HEK293 (cell line): ENCODE results near the gene RETN.

Source experiments
- BCL11A ChIP-seq: fragments of 450-650 bp; formaldehyde crosslinking; IDR thresholded peaks from 2 replicates; pipeline ENCODE4 v1.5.1; 2016; ENCODE audit warnings: low read depth, missing biosample characterization, missing genetic modification characterization
- GLI4 ChIP-seq: fragments of 450-650 bp; formaldehyde crosslinking; IDR thresholded peaks from 2 replicates; pipeline ENCODE4 v1.5.1; 2016; ENCODE audit warnings: missing biosample characterization, missing genetic modification characterization
- HOXD13 ChIP-seq: sonication (generic); formaldehyde crosslinking; IDR thresholded peaks from 2 replicates; pipeline ENCODE4 v1.8.0; 2022; ENCODE audit warnings: missing genetic modification reagents, borderline replicate concordance
- KLF10 ChIP-seq: fragments of 450-650 bp; IDR thresholded peaks from 2 replicates; pipeline ENCODE4 v1.5.1; 2018; ENCODE audit warnings: missing biosample characterization, mild to moderate bottlenecking, missing genetic modification characterization
- KLF9 ChIP-seq: fragments of 450-650 bp; formaldehyde crosslinking; IDR thresholded peaks from 2 replicates; pipeline ENCODE4 v1.5.1; 2016; ENCODE audit warnings: missing biosample characterization, missing genetic modification characterization, low read depth
- PBX3 ChIP-seq: sonication (generic); formaldehyde crosslinking; IDR thresholded peaks from 2 replicates; pipeline ENCODE4 v1.8.1; 2022; ENCODE audit warnings: mild to moderate bottlenecking, moderate library complexity, missing genetic modification reagents
- SCRT2 ChIP-seq: fragments of 450-650 bp; formaldehyde crosslinking; IDR thresholded peaks from 2 replicates; pipeline ENCODE4 v1.5.1; 2016; ENCODE audit warnings: missing biosample characterization, missing genetic modification characterization
- ZBTB10 ChIP-seq: fragments of 450-650 bp; formaldehyde crosslinking; IDR thresholded peaks from 2 replicates; pipeline ENCODE4 v1.5.1; 2016; ENCODE audit warnings: missing biosample characterization, missing genetic modification characterization
- ZBTB20 ChIP-seq: fragments of 450-650 bp; formaldehyde crosslinking; IDR thresholded peaks from 2 replicates; pipeline ENCODE4 v1.5.1; 2016; ENCODE audit warnings: missing biosample characterization, missing genetic modification characterization
- ZBTB8A ChIP-seq: fragments of 450-650 bp; formaldehyde crosslinking; IDR thresholded peaks from 2 replicates; pipeline ENCODE4 v1.5.1; 2016; ENCODE audit warnings: missing biosample characterization, missing genetic modification characterization
- ZIC2 ChIP-seq: fragments of 450-650 bp; formaldehyde crosslinking; IDR thresholded peaks from 2 replicates; pipeline ENCODE4 v1.5.1; 2016; ENCODE audit warnings: missing biosample characterization, missing genetic modification characterization
- ZNF133 ChIP-seq: fragments of 450-650 bp; formaldehyde crosslinking; IDR thresholded peaks from 2 replicates; pipeline ENCODE4 v1.5.1; 2016; ENCODE audit warnings: missing biosample characterization, missing genetic modification characterization
- ZNF211 ChIP-seq: fragments of 450-650 bp; formaldehyde crosslinking; IDR thresholded peaks from 2 replicates; pipeline ENCODE4 v1.5.1; 2016; ENCODE audit warnings: low read depth, missing biosample characterization, missing genetic modification characterization
- ZNF24 ChIP-seq: fragments of 450-650 bp; formaldehyde crosslinking; IDR thresholded peaks from 2 replicates; pipeline ENCODE4 v1.5.1; 2016; ENCODE audit warnings: missing biosample characterization, missing genetic modification characterization
- ZNF324 ChIP-seq: fragments of 450-650 bp; formaldehyde crosslinking; IDR thresholded peaks from 2 replicates; pipeline ENCODE4 v1.5.1; 2016; ENCODE audit warnings: missing biosample characterization, missing genetic modification characterization
- ZNF341 ChIP-seq: fragments of 450-650 bp; formaldehyde crosslinking; IDR thresholded peaks from 2 replicates; pipeline ENCODE4; 2016; ENCODE audit warnings: low read depth, missing biosample characterization, missing genetic modification characterization
- ZNF366 ChIP-seq: fragments of 450-650 bp; formaldehyde crosslinking; conservative IDR thresholded peaks from 2 replicates; pipeline ENCODE4 v1.5.1; 2016; ENCODE audit warnings: missing biosample characterization, missing genetic modification characterization
- ZNF391 ChIP-seq: fragments of 450-650 bp; formaldehyde crosslinking; IDR thresholded peaks from 2 replicates; pipeline ENCODE4 v1.5.1; 2016; ENCODE audit warnings: low read depth, missing biosample characterization, missing genetic modification characterization, borderline replicate concordance
- ZNF501 ChIP-seq: fragments of 450-650 bp; formaldehyde crosslinking; IDR thresholded peaks from 2 replicates; pipeline ENCODE4 v1.5.1; 2016; ENCODE audit warnings: missing biosample characterization, missing genetic modification characterization
- ZNF555 ChIP-seq: fragments of 450-650 bp; formaldehyde crosslinking; conservative IDR thresholded peaks from 2 replicates; pipeline ENCODE4 v1.5.1; 2017; ENCODE audit warnings: missing biosample characterization, mild to moderate bottlenecking, missing genetic modification characterization, inconsistent platforms
- ZNF585B ChIP-seq: fragments of 450-650 bp; formaldehyde crosslinking; IDR thresholded peaks from 2 replicates; pipeline ENCODE4 v1.5.1; 2016; ENCODE audit warnings: missing biosample characterization, missing genetic modification characterization
- ZNF654 ChIP-seq: fragments of 450-650 bp; formaldehyde crosslinking; IDR thresholded peaks from 2 replicates; pipeline ENCODE4 v1.5.1; 2016; ENCODE audit warnings: low read depth, missing biosample characterization, missing genetic modification characterization
- ZNF777 ChIP-seq: fragments of 450-650 bp; formaldehyde crosslinking; IDR thresholded peaks from 2 replicates; pipeline ENCODE4 v1.5.1; 2017; ENCODE audit warnings: missing biosample characterization, missing genetic modification characterization, borderline replicate concordance
- TF ChIP-seq, protein P1 (sequence below): fragments of 450-650 bp; formaldehyde crosslinking; IDR thresholded peaks from 2 replicates; pipeline ENCODE4 v1.5.1; 2016; ENCODE audit warnings: missing biosample characterization, missing genetic modification characterization, borderline replicate concordance
- TF ChIP-seq, protein P2 (sequence below): fragments of 450-650 bp; formaldehyde crosslinking; IDR thresholded peaks from 2 replicates; pipeline ENCODE4 v1.5.1; 2016; ENCODE audit warnings: missing biosample characterization, missing genetic modification characterization
- TF ChIP-seq, protein P3 (sequence below): fragments of 450-650 bp; formaldehyde crosslinking; IDR thresholded peaks from 2 replicates; pipeline ENCODE4 v1.5.1; 2017; ENCODE audit warnings: missing biosample characterization, missing genetic modification characterization

Gene RETN

GRCh38 chr19:7680606-7681339 lies 11.9 kb downstream of the RETN start, which contains the start of gene TRAPPC5 (continued):
- TF ChIP-seq ZNF133 (tag by site-specific recombination): no peak
- TF ChIP-seq ZNF341 (tag by site-specific recombination): peak; percentile 76
- peak; percentile 25; the same call in 1 of the 2 replicates for TF ChIP-seq ZNF654 (tag by site-specific recombination)
- no peak for TF ChIP-seq HOXD13 (CRISPR knock-in tag)
- peak; percentile 74; the same call in 1 of the 2 replicates for TF ChIP-seq KLF10 (tag by site-specific recombination)
- no peak for TF ChIP-seq ZNF585B (tag by site-specific recombination)
- TF ChIP-seq ZNF324 (tag by site-specific recombination): 0 out of 2 replicates have a peak, but pooled peaks have one; percentile 40
- TF ChIP-seq ZBTB8A (tag by site-specific recombination): 0 out of 2 replicates have a peak, but pooled peaks have one; percentile 11
- no peak for TF ChIP-seq ZNF24 (tag by site-specific recombination)
- TF ChIP-seq ZNF366 (tag by site-specific recombination): no peak
- peak; percentile 24 for TF ChIP-seq ZIC2 (tag by site-specific recombination)
- TF ChIP-seq, protein P1, sequence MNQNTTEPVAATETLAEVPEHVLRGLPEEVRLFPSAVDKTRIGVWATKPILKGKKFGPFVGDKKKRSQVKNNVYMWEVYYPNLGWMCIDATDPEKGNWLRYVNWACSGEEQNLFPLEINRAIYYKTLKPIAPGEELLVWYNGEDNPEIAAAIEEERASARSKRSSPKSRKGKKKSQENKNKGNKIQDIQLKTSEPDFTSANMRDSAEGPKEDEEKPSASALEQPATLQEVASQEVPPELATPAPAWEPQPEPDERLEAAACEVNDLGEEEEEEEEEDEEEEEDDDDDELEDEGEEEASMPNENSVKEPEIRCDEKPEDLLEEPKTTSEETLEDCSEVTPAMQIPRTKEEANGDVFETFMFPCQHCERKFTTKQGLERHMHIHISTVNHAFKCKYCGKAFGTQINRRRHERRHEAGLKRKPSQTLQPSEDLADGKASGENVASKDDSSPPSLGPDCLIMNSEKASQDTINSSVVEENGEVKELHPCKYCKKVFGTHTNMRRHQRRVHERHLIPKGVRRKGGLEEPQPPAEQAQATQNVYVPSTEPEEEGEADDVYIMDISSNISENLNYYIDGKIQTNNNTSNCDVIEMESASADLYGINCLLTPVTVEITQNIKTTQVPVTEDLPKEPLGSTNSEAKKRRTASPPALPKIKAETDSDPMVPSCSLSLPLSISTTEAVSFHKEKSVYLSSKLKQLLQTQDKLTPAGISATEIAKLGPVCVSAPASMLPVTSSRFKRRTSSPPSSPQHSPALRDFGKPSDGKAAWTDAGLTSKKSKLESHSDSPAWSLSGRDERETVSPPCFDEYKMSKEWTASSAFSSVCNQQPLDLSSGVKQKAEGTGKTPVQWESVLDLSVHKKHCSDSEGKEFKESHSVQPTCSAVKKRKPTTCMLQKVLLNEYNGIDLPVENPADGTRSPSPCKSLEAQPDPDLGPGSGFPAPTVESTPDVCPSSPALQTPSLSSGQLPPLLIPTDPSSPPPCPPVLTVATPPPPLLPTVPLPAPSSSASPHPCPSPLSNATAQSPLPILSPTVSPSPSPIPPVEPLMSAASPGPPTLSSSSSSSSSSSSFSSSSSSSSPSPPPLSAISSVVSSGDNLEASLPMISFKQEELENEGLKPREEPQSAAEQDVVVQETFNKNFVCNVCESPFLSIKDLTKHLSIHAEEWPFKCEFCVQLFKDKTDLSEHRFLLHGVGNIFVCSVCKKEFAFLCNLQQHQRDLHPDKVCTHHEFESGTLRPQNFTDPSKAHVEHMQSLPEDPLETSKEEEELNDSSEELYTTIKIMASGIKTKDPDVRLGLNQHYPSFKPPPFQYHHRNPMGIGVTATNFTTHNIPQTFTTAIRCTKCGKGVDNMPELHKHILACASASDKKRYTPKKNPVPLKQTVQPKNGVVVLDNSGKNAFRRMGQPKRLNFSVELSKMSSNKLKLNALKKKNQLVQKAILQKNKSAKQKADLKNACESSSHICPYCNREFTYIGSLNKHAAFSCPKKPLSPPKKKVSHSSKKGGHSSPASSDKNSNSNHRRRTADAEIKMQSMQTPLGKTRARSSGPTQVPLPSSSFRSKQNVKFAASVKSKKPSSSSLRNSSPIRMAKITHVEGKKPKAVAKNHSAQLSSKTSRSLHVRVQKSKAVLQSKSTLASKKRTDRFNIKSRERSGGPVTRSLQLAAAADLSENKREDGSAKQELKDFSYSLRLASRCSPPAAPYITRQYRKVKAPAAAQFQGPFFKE (tag by site-specific recombination): no peak
- TF ChIP-seq ZNF391 (tag by site-specific recombination): no peak
- no peak for TF ChIP-seq ZNF555 (tag by site-specific recombination)
- TF ChIP-seq ZNF211: no peak
- peak; percentile 43; the same call in 1 of the 2 replicates for TF ChIP-seq ZBTB20 (tag by site-specific recombination)
- TF ChIP-seq, protein P2, sequence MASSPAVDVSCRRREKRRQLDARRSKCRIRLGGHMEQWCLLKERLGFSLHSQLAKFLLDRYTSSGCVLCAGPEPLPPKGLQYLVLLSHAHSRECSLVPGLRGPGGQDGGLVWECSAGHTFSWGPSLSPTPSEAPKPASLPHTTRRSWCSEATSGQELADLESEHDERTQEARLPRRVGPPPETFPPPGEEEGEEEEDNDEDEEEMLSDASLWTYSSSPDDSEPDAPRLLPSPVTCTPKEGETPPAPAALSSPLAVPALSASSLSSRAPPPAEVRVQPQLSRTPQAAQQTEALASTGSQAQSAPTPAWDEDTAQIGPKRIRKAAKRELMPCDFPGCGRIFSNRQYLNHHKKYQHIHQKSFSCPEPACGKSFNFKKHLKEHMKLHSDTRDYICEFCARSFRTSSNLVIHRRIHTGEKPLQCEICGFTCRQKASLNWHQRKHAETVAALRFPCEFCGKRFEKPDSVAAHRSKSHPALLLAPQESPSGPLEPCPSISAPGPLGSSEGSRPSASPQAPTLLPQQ (tag by site-specific recombination): peak; percentile 19; the same call in 1 of the 2 replicates
- TF ChIP-seq, protein P3, sequence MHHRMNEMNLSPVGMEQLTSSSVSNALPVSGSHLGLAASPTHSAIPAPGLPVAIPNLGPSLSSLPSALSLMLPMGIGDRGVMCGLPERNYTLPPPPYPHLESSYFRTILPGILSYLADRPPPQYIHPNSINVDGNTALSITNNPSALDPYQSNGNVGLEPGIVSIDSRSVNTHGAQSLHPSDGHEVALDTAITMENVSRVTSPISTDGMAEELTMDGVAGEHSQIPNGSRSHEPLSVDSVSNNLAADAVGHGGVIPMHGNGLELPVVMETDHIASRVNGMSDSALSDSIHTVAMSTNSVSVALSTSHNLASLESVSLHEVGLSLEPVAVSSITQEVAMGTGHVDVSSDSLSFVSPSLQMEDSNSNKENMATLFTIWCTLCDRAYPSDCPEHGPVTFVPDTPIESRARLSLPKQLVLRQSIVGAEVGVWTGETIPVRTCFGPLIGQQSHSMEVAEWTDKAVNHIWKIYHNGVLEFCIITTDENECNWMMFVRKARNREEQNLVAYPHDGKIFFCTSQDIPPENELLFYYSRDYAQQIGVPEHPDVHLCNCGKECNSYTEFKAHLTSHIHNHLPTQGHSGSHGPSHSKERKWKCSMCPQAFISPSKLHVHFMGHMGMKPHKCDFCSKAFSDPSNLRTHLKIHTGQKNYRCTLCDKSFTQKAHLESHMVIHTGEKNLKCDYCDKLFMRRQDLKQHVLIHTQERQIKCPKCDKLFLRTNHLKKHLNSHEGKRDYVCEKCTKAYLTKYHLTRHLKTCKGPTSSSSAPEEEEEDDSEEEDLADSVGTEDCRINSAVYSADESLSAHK (tag by site-specific recombination): no peak
- 0 out of 2 replicates have a peak, but pooled peaks have one; percentile 98 for TF ChIP-seq SCRT2
- TF ChIP-seq ZNF777 (tag by site-specific recombination): no peak
- 0 out of 2 replicates have a peak, but pooled peaks have one; percentile 76 for TF ChIP-seq PBX3 (CRISPR knock-in tag)
- no peak for TF ChIP-seq ZNF501 (tag by site-specific recombination)
- no peak for TF ChIP-seq BCL11A (tag by site-specific recombination)
- no peak for TF ChIP-seq GLI4
- peak; percentile 49; the same call in 1 of the 2 replicates for TF ChIP-seq KLF9 (tag by site-specific recombination)
- TF ChIP-seq ZBTB10 (tag by site-specific recombination): peak; percentile 35; the same call in 1 of the 2 replicates
